Measurements from ENCODE around the gene PUS3. TPM values are rescaled to one million over a fixed set of nuclear protein-coding genes. Genes with fewer than 3 reads are reported as not detected.

Gene PUS3
- total RNA-seq, 3 donors from 2014 or later (not counting 1 experiment from before 2014, with no cell fraction given): 3.6 to 6.7 (median 3.6) TPM

DNA sequence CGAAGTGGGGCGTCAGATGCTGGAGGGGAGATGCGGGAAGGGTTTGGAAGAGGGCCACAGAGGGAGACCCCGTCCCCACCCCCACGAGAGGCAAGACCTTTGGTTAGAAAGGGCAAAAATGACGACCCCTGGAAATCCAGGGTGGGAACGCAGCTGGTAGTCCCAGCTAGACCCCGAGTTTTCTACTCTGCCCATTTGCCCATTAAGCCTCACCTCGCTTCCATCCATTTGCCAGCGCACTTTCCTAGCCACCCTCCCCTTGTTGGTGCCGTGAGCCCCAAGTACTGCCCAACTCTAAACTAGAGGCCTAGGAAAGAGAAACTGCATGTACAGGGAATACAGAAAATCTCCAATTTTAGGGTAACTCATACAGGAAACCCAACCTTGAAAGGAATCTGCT, 1.7 kb upstream of the PUS3 start:
- Histone ChIP-seq H3K4me3 (ENCODE audit: low read length) (no peak overlapping the region), H3K27ac (ENCODE audit: low read length) (no peak overlapping the region), H3K27me3 (ENCODE audit: control insufficient read depth, insufficient read depth, low read length) (peaks cover 21% of the 10 kb centered on the region), H3K36me3 (ENCODE audit: control insufficient read depth, insufficient read depth, low read length) (peaks cover 7% of the 10 kb centered on the region), H3K9me3 (ENCODE audit: control insufficient read depth, insufficient read depth, low read length) (no peaks in the 10 kb centered on the region), H3K4me1 (ENCODE audit: control insufficient read depth, insufficient read depth, low read length) (peaks cover 24% of the 10 kb centered on the region)
- Mint-ChIP-seq H3K4me1 (peaks cover 13 to 15% of the 10 kb centered on the region in 2 donors), H3K27ac (no peak overlapping the region), H3K27me3 (ENCODE audit: low read depth in 2 of 2) (peaks cover 20 to 41% of the 10 kb centered on the region in 2 donors), H3K36me3 (no peaks in the 10 kb centered on the region), H3K9me3 (no peaks in the 10 kb centered on the region), H3K4me3 (peak overlapping the region; percentile 79)
- ATAC-seq (no peak), DNase-seq (no peak)
- intact Hi-C loops (cut with micrococcal nuclease): no loop called here
- no peak for TF ChIP-seq CTCF (IDR thresholded peaks at IDR 0.05)
- WGBS (ENCODE audit: insufficient coverage): 53% methylated on average over 11 of the region's 11 CpGs

- peak in 1 of 2 donors; percentile 44 for DNase-seq
- Histone ChIP-seq H3K4me3 (ENCODE audit: low read length) (peak within 1 kb of the TSS; percentile 14), H3K4me1 (ENCODE audit: control insufficient read depth, insufficient read depth, low read length) (peaks cover 24% of the 10 kb centered on the region), H3K27me3 (ENCODE audit: control insufficient read depth, insufficient read depth, low read length) (peaks cover 21% of the 10 kb centered on the region), H3K27ac (ENCODE audit: low read length) (no peak within 1 kb of the TSS), H3K9me3 (ENCODE audit: control insufficient read depth, insufficient read depth, low read length) (no peaks in the 10 kb centered on the region), H3K36me3 (ENCODE audit: control insufficient read depth, insufficient read depth, low read length) (peaks cover 11% of the 10 kb centered on the region)
- intact Hi-C loops (cut with micrococcal nuclease): loop anchor here (2.0 kb wide), 1 partner anchor 15 kb away; no protein-coding TSS in a partner anchor
- Mint-ChIP-seq H3K4me1 (peaks cover 13 to 15% of the 10 kb centered on the region in 2 donors), H3K27ac (peak within 1 kb of the TSS in 1 of 2 donors; percentile 91), H3K4me3 (peak within 1 kb of the TSS; percentile 96), H3K36me3 (no peaks in the 10 kb centered on the region), H3K27me3 (ENCODE audit: low read depth in 2 of 2) (peaks cover 20 to 39% of the 10 kb centered on the region in 2 donors), H3K9me3 (no peaks in the 10 kb centered on the region)
- peak in 1 of 3 donors; percentile 29 for ATAC-seq
- 4% methylated on average over 81 of the region's 81 CpGs for WGBS (ENCODE audit: insufficient coverage)
- TF ChIP-seq CTCF (IDR thresholded peaks at IDR 0.05): no peak
These were observed 979 bp upstream of the PUS3 start, which contains the start of gene DDX25 for GRCh38 chr11:125903711-125904659. DDX25 (plus strand) TSS chr11:125904508; CDS start chr11:125904518, 10 bp downstream.

GRCh38 chr11:125902277-125902926, 604 bp downstream of the PUS3 start:
- peaks cover 18 to 24% of the 10 kb centered on the region in 2 donors for H3K27me3 Mint-ChIP-seq (ENCODE audit: low read depth in 2 of 2)
- Histone ChIP-seq H3K27ac (ENCODE audit: low read length) (peak overlapping the region; percentile 32), H3K27me3 (ENCODE audit: control insufficient read depth, insufficient read depth, low read length) (peaks cover 21% of the 10 kb centered on the region), H3K9me3 (ENCODE audit: control insufficient read depth, insufficient read depth, low read length) (no peaks in the 10 kb centered on the region), H3K36me3 (ENCODE audit: control insufficient read depth, insufficient read depth, low read length) (peaks cover 11% of the 10 kb centered on the region), H3K4me1 (ENCODE audit: control insufficient read depth, insufficient read depth, low read length) (peaks cover 24% of the 10 kb centered on the region), H3K4me3 (ENCODE audit: low read length) (peak overlapping the region; percentile 55)
- peak overlapping the region; percentile 96 for H3K4me3 Mint-ChIP-seq
- peak overlapping the region; percentile 89 to 91 for H3K27ac Mint-ChIP-seq
- 58% methylated on average over 12 of the region's 20 CpGs for WGBS (ENCODE audit: insufficient coverage)
- ATAC-seq (no peak), DNase-seq (no peak)
- no peaks in the 10 kb centered on the region for H3K9me3 Mint-ChIP-seq
- no peaks in the 10 kb centered on the region for H3K36me3 Mint-ChIP-seq
- no peak for TF ChIP-seq CTCF (IDR thresholded peaks at IDR 0.05)
- intact Hi-C loops (cut with micrococcal nuclease): loop anchor here (2.0 kb wide), 1 partner anchor 14 kb away; no protein-coding TSS in a partner anchor
- peaks cover 13 to 15% of the 10 kb centered on the region in 2 donors for H3K4me1 Mint-ChIP-seq
